Panc1 (cell line): ENCODE results near the gene KCNK10.

Experiments
- POLR2AphosphoS5 ChIP-seq: IDR thresholded peaks from 2 replicates; pipeline ENCODE4 v1.6.1; 2012; ENCODE audit warnings: mild to moderate bottlenecking, low read depth, low read length, moderate library complexity
- TF ChIP-seq, protein P1 (sequence below): fragments of 450-650 bp; IDR thresholded peaks from 2 replicates; pipeline ENCODE4 v1.5.1; 2017; ENCODE audit warnings: mild to moderate bottlenecking
- TF ChIP-seq, protein P2 (sequence below), 2 experiments: IDR thresholded peaks; 2 replicates each; pipeline ENCODE4 v1.6.1; 2011 to 2012; ENCODE audit warnings: low read depth in 2 of 2, control low read depth in 1 of 2, low read length in 1 of 2, mild to moderate bottlenecking in 1 of 2, moderate library complexity in 1 of 2; ENCODE audit not compliant: insufficient read depth in 1 of 2

DNA sequence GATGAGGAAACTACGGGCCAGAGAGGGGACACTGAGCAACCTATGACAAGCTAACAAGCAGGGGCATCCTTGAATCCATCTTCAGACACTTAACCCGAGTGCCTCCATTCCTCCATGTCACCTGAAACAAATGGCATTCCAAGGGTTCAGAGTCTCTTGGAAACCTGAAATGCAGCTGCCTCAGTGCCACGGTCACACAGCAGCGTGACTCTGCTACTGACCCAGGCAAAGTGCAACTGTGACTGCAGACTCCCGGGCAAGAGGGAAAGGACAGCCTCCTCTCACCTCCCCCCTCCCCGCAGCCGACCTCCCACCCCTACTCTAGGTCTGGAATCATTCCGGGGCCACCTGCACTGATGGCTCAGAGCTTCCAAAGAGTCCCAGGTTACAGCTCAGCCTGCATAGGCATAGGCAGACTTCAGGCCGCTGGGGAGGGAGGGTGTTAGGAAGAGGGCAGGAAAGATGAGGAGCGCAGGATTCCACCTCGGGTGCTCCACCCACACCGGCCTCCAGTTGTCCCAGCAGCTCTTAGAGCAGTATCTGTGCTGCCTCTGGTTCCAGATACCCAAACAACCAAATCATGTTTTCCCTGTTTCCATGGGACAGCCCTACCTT, 53.2 kb downstream of the KCNK10 start:
- no peak for TF ChIP-seq POLR2AphosphoS5
- TF ChIP-seq, protein P1, sequence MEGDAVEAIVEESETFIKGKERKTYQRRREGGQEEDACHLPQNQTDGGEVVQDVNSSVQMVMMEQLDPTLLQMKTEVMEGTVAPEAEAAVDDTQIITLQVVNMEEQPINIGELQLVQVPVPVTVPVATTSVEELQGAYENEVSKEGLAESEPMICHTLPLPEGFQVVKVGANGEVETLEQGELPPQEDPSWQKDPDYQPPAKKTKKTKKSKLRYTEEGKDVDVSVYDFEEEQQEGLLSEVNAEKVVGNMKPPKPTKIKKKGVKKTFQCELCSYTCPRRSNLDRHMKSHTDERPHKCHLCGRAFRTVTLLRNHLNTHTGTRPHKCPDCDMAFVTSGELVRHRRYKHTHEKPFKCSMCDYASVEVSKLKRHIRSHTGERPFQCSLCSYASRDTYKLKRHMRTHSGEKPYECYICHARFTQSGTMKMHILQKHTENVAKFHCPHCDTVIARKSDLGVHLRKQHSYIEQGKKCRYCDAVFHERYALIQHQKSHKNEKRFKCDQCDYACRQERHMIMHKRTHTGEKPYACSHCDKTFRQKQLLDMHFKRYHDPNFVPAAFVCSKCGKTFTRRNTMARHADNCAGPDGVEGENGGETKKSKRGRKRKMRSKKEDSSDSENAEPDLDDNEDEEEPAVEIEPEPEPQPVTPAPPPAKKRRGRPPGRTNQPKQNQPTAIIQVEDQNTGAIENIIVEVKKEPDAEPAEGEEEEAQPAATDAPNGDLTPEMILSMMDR, result no peak
- TF ChIP-seq, protein P2, sequence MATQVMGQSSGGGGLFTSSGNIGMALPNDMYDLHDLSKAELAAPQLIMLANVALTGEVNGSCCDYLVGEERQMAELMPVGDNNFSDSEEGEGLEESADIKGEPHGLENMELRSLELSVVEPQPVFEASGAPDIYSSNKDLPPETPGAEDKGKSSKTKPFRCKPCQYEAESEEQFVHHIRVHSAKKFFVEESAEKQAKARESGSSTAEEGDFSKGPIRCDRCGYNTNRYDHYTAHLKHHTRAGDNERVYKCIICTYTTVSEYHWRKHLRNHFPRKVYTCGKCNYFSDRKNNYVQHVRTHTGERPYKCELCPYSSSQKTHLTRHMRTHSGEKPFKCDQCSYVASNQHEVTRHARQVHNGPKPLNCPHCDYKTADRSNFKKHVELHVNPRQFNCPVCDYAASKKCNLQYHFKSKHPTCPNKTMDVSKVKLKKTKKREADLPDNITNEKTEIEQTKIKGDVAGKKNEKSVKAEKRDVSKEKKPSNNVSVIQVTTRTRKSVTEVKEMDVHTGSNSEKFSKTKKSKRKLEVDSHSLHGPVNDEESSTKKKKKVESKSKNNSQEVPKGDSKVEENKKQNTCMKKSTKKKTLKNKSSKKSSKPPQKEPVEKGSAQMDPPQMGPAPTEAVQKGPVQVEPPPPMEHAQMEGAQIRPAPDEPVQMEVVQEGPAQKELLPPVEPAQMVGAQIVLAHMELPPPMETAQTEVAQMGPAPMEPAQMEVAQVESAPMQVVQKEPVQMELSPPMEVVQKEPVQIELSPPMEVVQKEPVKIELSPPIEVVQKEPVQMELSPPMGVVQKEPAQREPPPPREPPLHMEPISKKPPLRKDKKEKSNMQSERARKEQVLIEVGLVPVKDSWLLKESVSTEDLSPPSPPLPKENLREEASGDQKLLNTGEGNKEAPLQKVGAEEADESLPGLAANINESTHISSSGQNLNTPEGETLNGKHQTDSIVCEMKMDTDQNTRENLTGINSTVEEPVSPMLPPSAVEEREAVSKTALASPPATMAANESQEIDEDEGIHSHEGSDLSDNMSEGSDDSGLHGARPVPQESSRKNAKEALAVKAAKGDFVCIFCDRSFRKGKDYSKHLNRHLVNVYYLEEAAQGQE (IDR thresholded peaks at IDR 0.05; ENCODE audit: insufficient read depth in 1 of 2, low read depth in 2 of 2, low read length in 1 of 2), result no peak
